Liver (tissue), 3 donors: ENCODE results near the gene TNS4.

Experiments
- ATF3 ChIP-seq: IDR thresholded peaks from 2 replicates; pipeline ENCODE4 v1.6.1; 2016; ENCODE audit warnings: antibody characterized with exemption
- EGR1 ChIP-seq, 2 donors: IDR thresholded peaks; 2 replicates each; pipeline ENCODE4 v1.6.1; 2016 to 2018; ENCODE audit warnings: antibody characterized with exemption in 2 of 2, low read depth in 2 of 2
- FOXA1 ChIP-seq: IDR thresholded peaks from 2 replicates; pipeline ENCODE4 v1.6.1; 2016; ENCODE audit warnings: antibody characterized with exemption
- GABPA ChIP-seq, 2 donors: IDR thresholded peaks in 1 of 2; conservative IDR thresholded peaks in 1 of 2; 2 replicates each; pipeline ENCODE4 v1.6.1; 2016; ENCODE audit warnings: antibody characterized with exemption in 2 of 2, mild to moderate bottlenecking in 1 of 2, moderate library complexity in 1 of 2
- HNF4G ChIP-seq: IDR thresholded peaks from 2 replicates; pipeline ENCODE4 v1.6.1; 2016; ENCODE audit warnings: antibody characterized with exemption
- MAX ChIP-seq: IDR thresholded peaks from 2 replicates; pipeline ENCODE4 v1.6.1; 2016; ENCODE audit warnings: antibody characterized with exemption
- RXRA ChIP-seq, 2 donors: IDR thresholded peaks; 2 replicates each; pipeline ENCODE4 v1.6.1; 2017 to 2018; ENCODE audit warnings: antibody characterized with exemption in 2 of 2, mild to moderate bottlenecking in 1 of 2
- SP1 ChIP-seq: IDR thresholded peaks from 2 replicates; pipeline ENCODE4 v1.6.1; 2018; ENCODE audit warnings: antibody characterized with exemption, mild to moderate bottlenecking
- TAF1 ChIP-seq: conservative IDR thresholded peaks from 2 replicates; pipeline ENCODE4 v1.6.1; 2016; ENCODE audit warnings: antibody characterized with exemption, mild to moderate bottlenecking
- YY1 ChIP-seq: IDR thresholded peaks from 2 replicates; pipeline ENCODE4 v1.6.1; 2016; ENCODE audit warnings: antibody characterized with exemption, mild to moderate bottlenecking
- TF ChIP-seq, protein P1 (sequence below): fragments of 150-350 bp; IDR thresholded peaks from 2 replicates; pipeline ENCODE4 v1.5.1; 2017; ENCODE audit warnings: improper control_type of control experiment, low read depth, low read length; ENCODE audit not compliant: missing input control
- donor health status: healthy.
- donor health status: healthy.

- no peak for TF ChIP-seq EGR1 (IDR thresholded peaks at IDR 0.05; ENCODE audit: low read depth in 2 of 2)
- no peak for TF ChIP-seq TAF1
- TF ChIP-seq, protein P1, sequence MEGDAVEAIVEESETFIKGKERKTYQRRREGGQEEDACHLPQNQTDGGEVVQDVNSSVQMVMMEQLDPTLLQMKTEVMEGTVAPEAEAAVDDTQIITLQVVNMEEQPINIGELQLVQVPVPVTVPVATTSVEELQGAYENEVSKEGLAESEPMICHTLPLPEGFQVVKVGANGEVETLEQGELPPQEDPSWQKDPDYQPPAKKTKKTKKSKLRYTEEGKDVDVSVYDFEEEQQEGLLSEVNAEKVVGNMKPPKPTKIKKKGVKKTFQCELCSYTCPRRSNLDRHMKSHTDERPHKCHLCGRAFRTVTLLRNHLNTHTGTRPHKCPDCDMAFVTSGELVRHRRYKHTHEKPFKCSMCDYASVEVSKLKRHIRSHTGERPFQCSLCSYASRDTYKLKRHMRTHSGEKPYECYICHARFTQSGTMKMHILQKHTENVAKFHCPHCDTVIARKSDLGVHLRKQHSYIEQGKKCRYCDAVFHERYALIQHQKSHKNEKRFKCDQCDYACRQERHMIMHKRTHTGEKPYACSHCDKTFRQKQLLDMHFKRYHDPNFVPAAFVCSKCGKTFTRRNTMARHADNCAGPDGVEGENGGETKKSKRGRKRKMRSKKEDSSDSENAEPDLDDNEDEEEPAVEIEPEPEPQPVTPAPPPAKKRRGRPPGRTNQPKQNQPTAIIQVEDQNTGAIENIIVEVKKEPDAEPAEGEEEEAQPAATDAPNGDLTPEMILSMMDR: no peak
- no peak for TF ChIP-seq MAX
- TF ChIP-seq GABPA (IDR thresholded peaks at IDR 0.05 in 1 of 2, conservative IDR thresholded peaks at IDR 0.05 in 1 of 2): no peak
- TF ChIP-seq RXRA (IDR thresholded peaks at IDR 0.05): no peak
- TF ChIP-seq ATF3: no peak
- TF ChIP-seq SP1: no peak
- no peak for TF ChIP-seq FOXA1
- TF ChIP-seq YY1: no peak
- TF ChIP-seq HNF4G: no peak
These were observed 40.6 kb upstream of the TNS4 start for GRCh38 chr17:40541873-40542557.
